Parathyroid adenoma (tissue), 2 donors: ENCODE measurements around the gene FGD3.

Experiments
- H2AFZ ChIP-seq: fragments of 300-600 bp; sonication (generic); one replicate; pipeline ENCODE4 v1.7.0; 2017; ENCODE audit warnings: antibody characterized with exemption, mild to moderate bottlenecking
- H3K27ac ChIP-seq: fragments of 300-600 bp; sonication (generic); one replicate; pipeline ENCODE4 v1.7.0; 2017
- H3K27me3 ChIP-seq: fragments of 300-600 bp; sonication (generic); one replicate; pipeline ENCODE4 v1.7.0; 2017; ENCODE audit warnings: low read length; ENCODE audit not compliant: control insufficient read depth, insufficient read depth
- H3K36me3 ChIP-seq: fragments of 300-600 bp; sonication (generic); one replicate; pipeline ENCODE4 v1.7.0; 2017; ENCODE audit warnings: low read length; ENCODE audit not compliant: control insufficient read depth, insufficient read depth
- H3K4me1 ChIP-seq: fragments of 300-600 bp; sonication (generic); one replicate; pipeline ENCODE4 v1.7.0; 2017; ENCODE audit warnings: control low read depth
- H3K4me2 ChIP-seq: fragments of 300-600 bp; sonication (generic); one replicate; pipeline ENCODE4 v1.7.0; 2017; ENCODE audit warnings: low read length
- H3K4me3 ChIP-seq: fragments of 300-600 bp; sonication (generic); one replicate; pipeline ENCODE4 v1.7.0; 2017; ENCODE audit warnings: low read depth, low read length
- H3K79me2 ChIP-seq: fragments of 300-600 bp; sonication (generic); one replicate; pipeline ENCODE4 v1.7.0; 2017; ENCODE audit warnings: control low read depth
- H3K9ac ChIP-seq: fragments of 300-600 bp; sonication (generic); one replicate; pipeline ENCODE4 v1.7.0; 2017; ENCODE audit warnings: mild to moderate bottlenecking
- H3K9me3 ChIP-seq: fragments of 300-600 bp; sonication (generic); one replicate; pipeline ENCODE4 v1.7.0; 2017; ENCODE audit warnings: low read length; ENCODE audit not compliant: control insufficient read depth
- TF ChIP-seq, protein P1 (sequence below): fragments of 300-600 bp; sonication (generic); IDR thresholded peaks from one replicate; pipeline ENCODE4 v1.7.0; 2017; ENCODE audit warnings: antibody characterized with exemption, mild to moderate bottlenecking
- donor health status: primary hyperparathyroidism.

Gene FGD3

DNA sequence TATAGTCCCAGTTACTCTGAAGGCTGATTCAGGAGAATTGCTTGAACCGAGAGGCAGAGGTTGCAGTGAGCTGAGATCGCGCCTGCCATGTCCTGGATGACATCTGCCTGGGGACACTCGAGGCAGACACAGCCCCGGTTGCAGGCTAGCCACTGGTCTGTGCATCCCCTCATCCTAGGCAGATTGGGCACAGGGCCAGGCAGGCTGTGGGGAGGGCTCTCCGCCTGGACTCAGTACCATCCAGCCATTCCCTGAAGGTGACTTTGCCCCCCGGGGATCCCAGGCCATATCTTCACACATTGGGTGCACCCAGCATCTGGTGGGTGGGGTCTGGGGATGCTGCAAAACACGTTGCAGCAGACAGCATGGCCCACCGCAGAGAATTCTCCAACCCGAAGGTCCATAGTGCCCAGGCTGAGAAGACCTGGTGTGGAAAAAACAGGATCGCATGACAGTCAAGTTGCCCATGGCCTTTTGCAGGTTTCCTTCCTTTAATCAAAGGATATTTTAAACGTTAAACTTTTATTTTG lies 60.3 kb downstream of the FGD3 start:
- Histone ChIP-seq H3K9ac (no peak overlapping the region), H3K79me2 (no peaks in the 10 kb centered on the region), H3K36me3 (no peaks in the 10 kb centered on the region), H3K4me3 (no peak overlapping the region), H3K27me3 (no peaks in the 10 kb centered on the region), H3K9me3 (no peaks in the 10 kb centered on the region), H3K4me2 (no peak overlapping the region), H3K4me1 (no peaks in the 10 kb centered on the region), H3K27ac (no peak overlapping the region), H2AFZ (no peak overlapping the region)
- TF ChIP-seq, protein P1, sequence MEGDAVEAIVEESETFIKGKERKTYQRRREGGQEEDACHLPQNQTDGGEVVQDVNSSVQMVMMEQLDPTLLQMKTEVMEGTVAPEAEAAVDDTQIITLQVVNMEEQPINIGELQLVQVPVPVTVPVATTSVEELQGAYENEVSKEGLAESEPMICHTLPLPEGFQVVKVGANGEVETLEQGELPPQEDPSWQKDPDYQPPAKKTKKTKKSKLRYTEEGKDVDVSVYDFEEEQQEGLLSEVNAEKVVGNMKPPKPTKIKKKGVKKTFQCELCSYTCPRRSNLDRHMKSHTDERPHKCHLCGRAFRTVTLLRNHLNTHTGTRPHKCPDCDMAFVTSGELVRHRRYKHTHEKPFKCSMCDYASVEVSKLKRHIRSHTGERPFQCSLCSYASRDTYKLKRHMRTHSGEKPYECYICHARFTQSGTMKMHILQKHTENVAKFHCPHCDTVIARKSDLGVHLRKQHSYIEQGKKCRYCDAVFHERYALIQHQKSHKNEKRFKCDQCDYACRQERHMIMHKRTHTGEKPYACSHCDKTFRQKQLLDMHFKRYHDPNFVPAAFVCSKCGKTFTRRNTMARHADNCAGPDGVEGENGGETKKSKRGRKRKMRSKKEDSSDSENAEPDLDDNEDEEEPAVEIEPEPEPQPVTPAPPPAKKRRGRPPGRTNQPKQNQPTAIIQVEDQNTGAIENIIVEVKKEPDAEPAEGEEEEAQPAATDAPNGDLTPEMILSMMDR, result no peak

DNA sequence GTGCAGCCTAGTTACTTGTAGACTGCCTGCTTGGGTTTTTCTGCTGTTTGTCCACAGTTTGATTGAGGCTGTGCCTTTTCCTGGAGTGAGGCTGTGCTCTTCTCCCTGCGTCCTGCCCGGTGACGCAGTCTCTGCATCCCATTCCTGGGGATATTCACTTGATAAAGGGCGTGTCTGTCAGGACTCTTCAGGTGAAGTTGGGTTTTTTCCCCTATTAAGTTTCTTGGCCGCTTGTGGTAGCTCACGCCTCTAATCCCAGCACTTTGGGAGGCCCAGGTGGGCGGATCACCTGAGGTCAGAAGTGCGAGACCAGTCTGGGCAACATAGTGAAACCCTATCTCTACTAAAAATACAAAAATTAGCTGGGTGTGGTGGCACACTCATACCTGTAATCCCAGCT lies 61.1 kb downstream of the FGD3 start:
- Histone ChIP-seq H3K79me2 (no peaks in the 10 kb centered on the region), H3K4me2 (no peak overlapping the region), H3K27ac (no peak overlapping the region), H3K36me3 (no peaks in the 10 kb centered on the region), H3K27me3 (no peaks in the 10 kb centered on the region), H3K4me3 (no peak overlapping the region), H3K9me3 (no peaks in the 10 kb centered on the region), H2AFZ (no peak overlapping the region), H3K4me1 (no peaks in the 10 kb centered on the region), H3K9ac (no peak overlapping the region)
- TF ChIP-seq, protein P1, result no peak

DNA sequence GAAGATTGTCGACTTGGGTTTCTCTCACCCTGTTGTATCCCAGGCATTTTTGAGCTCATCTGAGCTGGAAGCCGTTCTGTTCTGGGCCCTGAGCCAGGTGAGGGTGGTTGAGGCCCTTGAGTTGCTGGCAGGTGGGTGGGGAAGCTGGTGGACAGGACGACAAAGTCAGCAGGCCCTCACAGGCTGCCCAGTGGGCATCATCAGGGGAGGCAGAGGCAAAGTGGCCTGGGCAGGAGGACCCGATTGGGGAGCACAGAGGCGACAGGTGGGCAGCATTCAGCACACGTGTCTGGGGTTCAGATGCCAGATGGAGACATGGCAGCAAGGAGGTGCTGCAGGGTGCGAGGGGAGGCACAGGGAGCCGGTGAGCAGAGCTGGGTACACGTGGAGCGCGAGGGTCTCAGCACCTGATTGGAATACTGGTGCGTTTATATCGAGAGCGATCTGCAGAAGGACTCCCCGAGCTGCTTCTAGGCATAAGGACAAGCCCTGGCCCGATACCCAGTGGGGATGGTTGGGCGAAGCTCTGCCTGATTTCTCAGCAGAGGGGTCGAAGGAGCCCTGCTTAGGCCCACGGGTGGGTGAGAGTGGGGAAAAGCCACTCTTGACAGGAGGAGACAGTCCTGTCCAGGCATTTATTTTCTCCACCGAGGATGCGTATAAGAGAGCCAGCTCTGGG lies 62.2 kb downstream of the FGD3 start:
- TF ChIP-seq, protein P1, result no peak
- H3K9ac ChIP-seq, result no peak overlapping the region
- no peaks in the 10 kb centered on the region for H3K4me1 ChIP-seq
- no peaks in the 10 kb centered on the region for H3K79me2 ChIP-seq
- no peak overlapping the region for H2AFZ ChIP-seq
- no peaks in the 10 kb centered on the region for H3K36me3 ChIP-seq
- H3K27me3 ChIP-seq, result no peaks in the 10 kb centered on the region
- no peaks in the 10 kb centered on the region for H3K9me3 ChIP-seq
- no peak overlapping the region for H3K4me3 ChIP-seq
- H3K4me2 ChIP-seq, result no peak overlapping the region
- no peak overlapping the region for H3K27ac ChIP-seq

DNA sequence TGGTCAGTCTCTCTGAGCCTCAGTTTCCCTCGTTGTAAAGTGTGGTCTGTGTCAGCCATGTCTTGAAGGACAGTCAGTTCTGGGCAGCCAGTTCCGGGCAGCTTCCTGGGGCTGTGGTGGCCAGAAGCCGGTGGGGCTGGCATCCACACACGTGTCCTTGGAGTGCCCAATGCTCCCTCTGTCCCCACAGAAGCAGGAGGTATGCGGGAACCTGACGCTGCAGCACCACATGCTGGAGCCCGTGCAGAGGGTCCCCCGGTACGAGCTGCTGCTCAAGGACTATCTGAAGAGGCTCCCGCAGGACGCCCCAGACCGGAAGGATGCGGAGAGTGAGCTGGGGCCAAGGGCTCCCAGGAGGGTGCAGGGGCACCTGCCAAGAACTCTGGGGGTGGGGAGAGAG lies 62.7 kb downstream of the FGD3 start:
- no peak overlapping the region for H3K27ac ChIP-seq
- H3K9ac ChIP-seq, result no peak overlapping the region
- no peaks in the 10 kb centered on the region for H3K27me3 ChIP-seq
- no peak overlapping the region for H2AFZ ChIP-seq
- H3K4me2 ChIP-seq, result no peak overlapping the region
- H3K4me1 ChIP-seq, result no peaks in the 10 kb centered on the region
- H3K4me3 ChIP-seq, result no peak overlapping the region
- TF ChIP-seq, protein P1, result no peak
- H3K36me3 ChIP-seq, result no peaks in the 10 kb centered on the region
- H3K9me3 ChIP-seq, result no peaks in the 10 kb centered on the region
- no peaks in the 10 kb centered on the region for H3K79me2 ChIP-seq

- no peaks in the 10 kb centered on the region for H3K79me2 ChIP-seq
- no peaks in the 10 kb centered on the region for H3K9me3 ChIP-seq
- no peak overlapping the region for H3K4me3 ChIP-seq
- H3K36me3 ChIP-seq, result no peaks in the 10 kb centered on the region
- H3K4me1 ChIP-seq, result no peaks in the 10 kb centered on the region
- no peak overlapping the region for H3K4me2 ChIP-seq
- H2AFZ ChIP-seq, result no peak overlapping the region
- H3K9ac ChIP-seq, result no peak overlapping the region
- H3K27me3 ChIP-seq, result no peaks in the 10 kb centered on the region
- H3K27ac ChIP-seq, result no peak overlapping the region
- TF ChIP-seq, protein P1, result no peak
Observed at GRCh38 chr9:93010704-93011103, 63.4 kb downstream of the FGD3 start.
